Activated naive CD8-positive, alpha-beta T cell (primary cell): ENCODE measurements around the gene PGBD2.
"Not testable (repeated sequence)": the region's sequence is repeated elsewhere in the genome, so short reads cannot be mapped to it uniquely, and the experiment has no call there.

Experiments used
- H3K27ac Mint-ChIP-seq: one replicate; pipeline ENCODE4 v1.8.0; 2021; ENCODE audit warnings: mixed read lengths
- H3K27me3 Mint-ChIP-seq: one replicate; pipeline ENCODE4 v1.8.0; 2021; ENCODE audit warnings: mixed read lengths
- H3K36me3 Mint-ChIP-seq: one replicate; pipeline ENCODE4 v1.8.0; 2021; ENCODE audit warnings: mixed read lengths
- H3K4me1 Mint-ChIP-seq: one replicate; pipeline ENCODE4 v1.8.0; 2021; ENCODE audit warnings: low read depth, mixed read lengths
- H3K4me3 Mint-ChIP-seq: one replicate; pipeline ENCODE4 v1.8.0; 2021; ENCODE audit warnings: mild to moderate bottlenecking, mixed read lengths
- H3K9me3 Mint-ChIP-seq: one replicate; pipeline ENCODE4 v1.8.0; 2021; ENCODE audit warnings: low read depth, mixed read lengths

PGBD2 gene

GRCh38 chr1:248905662-248906008 is 400 bp upstream of the PGBD2 start:
- no peaks in the 10 kb centered on the region for H3K27me3 Mint-ChIP-seq
- H3K4me1 Mint-ChIP-seq: peaks cover 35% of the 10 kb centered on the region
- peak overlapping the region; percentile 95 for H3K4me3 Mint-ChIP-seq
- H3K27ac Mint-ChIP-seq: peak overlapping the region; percentile 98
- no peaks in the 10 kb centered on the region for H3K9me3 Mint-ChIP-seq
- no peaks in the 10 kb centered on the region for H3K36me3 Mint-ChIP-seq

DNA sequence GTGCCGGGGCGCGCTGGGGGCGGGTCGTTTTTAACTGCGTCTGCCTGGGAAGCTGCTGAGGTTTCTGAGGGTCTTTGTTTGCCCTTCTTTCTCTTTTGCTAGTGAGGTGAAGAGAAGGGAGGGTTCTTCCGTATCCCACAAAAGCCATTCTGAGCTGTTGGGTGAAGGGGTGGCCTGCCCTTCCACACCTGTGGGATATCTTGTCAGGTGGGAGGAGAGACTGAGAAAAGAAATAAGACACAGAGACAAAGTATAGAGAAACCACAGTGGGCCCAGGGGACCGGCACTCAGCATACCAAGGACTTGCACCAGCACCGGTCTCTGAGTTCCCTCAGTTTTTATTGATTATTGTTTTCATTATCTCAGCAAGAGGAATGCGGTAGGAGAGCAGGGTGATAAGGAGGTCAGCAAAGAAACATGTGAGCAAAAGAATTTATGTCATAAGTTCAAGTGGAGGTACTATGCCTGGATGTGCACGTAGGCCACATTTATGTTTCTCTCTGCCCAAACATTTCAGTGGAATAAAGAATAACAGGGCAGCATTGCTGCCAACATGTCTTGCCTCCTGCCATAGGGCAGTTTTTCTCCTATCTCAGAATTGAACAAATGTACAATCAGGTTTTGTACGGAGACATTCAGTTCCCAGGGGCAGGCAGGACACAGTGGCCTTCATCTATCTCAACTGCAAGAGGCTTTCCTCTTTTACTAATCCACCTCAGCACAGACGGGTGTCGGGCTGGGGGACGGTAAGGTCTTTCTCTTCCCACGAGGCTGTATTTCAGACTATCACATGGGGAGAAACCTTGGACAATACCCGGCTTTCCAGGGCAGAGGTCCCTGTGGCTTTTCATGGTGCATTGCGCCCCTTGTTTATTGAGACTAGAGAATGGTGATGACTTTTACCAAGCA is 972 bp downstream of the PGBD2 start:
- Mint-ChIP-seq H3K4me1 (peaks cover 35% of the 10 kb centered on the region), H3K4me3 (peak overlapping the region; percentile 95), H3K27ac (peak overlapping the region; percentile 93), H3K36me3 (no peaks in the 10 kb centered on the region), H3K27me3 (no peaks in the 10 kb centered on the region), H3K9me3 (no peaks in the 10 kb centered on the region)

GRCh38 chr1:248910761-248911160 is 4.7 kb downstream of the PGBD2 start:
- Mint-ChIP-seq H3K27ac (no peak overlapping the region), H3K9me3 (no peaks in the 10 kb centered on the region), H3K27me3 (no peaks in the 10 kb centered on the region), H3K4me3 (no peak overlapping the region), H3K36me3 (peaks cover 7% of the 10 kb centered on the region), H3K4me1 (peaks cover 42% of the 10 kb centered on the region)

DNA sequence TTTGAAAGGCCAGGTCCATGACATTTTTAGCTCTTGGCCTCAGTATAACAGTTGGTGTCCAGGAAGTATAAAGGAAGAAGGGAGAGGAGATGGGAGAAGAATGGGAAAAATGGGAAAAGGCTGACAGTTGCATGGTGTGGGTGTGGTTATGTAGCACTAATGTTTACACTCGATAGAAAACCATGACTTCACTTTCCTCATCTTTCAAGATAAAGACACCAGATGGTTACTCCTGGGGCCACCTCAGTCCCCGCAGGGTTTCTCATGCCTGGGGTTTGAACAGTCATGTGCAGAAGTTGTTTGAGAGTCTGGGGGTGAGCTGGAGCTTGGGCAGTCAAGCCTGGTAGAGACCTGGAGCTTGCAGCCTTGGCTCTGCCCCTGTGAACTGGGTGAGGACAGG is 7.9 kb downstream of the PGBD2 start:
- H3K27ac Mint-ChIP-seq: no peak overlapping the region
- peaks cover 17% of the 10 kb centered on the region for H3K4me1 Mint-ChIP-seq
- no peaks in the 10 kb centered on the region for H3K27me3 Mint-ChIP-seq
- H3K9me3 Mint-ChIP-seq: no peaks in the 10 kb centered on the region
- no peak overlapping the region for H3K4me3 Mint-ChIP-seq
- H3K36me3 Mint-ChIP-seq: peaks cover 10% of the 10 kb centered on the region

DNA sequence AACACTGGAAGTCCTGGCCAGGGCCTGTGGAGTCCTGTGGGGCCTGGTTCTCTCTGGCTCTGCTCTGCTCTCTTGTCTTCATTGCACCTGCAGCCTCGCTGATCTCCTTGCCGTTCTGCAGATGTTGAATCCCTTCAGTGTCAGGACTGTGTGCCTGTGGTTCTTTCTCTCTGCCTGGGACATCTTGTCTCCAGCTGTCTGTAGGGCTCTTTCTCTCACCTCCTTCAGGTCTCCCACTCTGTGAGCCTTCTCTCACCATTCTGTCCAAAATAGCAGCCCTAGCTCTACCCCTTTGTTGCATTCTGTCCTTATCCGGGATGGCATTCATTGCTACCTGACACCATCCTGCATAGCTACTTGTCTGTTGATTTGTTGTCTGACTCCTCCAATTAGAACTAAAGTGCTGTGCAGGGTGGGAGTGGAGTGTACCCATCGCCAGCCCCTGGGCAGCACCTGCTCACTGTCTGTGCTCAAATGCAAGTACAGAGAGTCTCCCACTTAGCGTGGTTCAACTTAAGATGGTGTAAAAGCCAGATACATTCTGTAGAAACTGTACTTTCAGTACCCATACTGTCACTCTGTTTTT is 8.9 kb downstream of the PGBD2 start:
- Mint-ChIP-seq H3K4me1 (peaks cover 10% of the 10 kb centered on the region), H3K27me3 (no peaks in the 10 kb centered on the region), H3K36me3 (peaks cover 17% of the 10 kb centered on the region), H3K27ac (no peak overlapping the region), H3K4me3 (no peak overlapping the region), H3K9me3 (no peaks in the 10 kb centered on the region)

GRCh38 chr1:248918131-248918530 is 12.1 kb downstream of the PGBD2 start:
- H3K27me3 Mint-ChIP-seq: no peaks in the 10 kb centered on the region
- H3K4me1 Mint-ChIP-seq: peaks cover 16% of the 10 kb centered on the region
- no peak overlapping the region for H3K4me3 Mint-ChIP-seq
- no peaks in the 10 kb centered on the region for H3K9me3 Mint-ChIP-seq
- no peak overlapping the region for H3K27ac Mint-ChIP-seq
- H3K36me3 Mint-ChIP-seq: peaks cover 30% of the 10 kb centered on the region

DNA sequence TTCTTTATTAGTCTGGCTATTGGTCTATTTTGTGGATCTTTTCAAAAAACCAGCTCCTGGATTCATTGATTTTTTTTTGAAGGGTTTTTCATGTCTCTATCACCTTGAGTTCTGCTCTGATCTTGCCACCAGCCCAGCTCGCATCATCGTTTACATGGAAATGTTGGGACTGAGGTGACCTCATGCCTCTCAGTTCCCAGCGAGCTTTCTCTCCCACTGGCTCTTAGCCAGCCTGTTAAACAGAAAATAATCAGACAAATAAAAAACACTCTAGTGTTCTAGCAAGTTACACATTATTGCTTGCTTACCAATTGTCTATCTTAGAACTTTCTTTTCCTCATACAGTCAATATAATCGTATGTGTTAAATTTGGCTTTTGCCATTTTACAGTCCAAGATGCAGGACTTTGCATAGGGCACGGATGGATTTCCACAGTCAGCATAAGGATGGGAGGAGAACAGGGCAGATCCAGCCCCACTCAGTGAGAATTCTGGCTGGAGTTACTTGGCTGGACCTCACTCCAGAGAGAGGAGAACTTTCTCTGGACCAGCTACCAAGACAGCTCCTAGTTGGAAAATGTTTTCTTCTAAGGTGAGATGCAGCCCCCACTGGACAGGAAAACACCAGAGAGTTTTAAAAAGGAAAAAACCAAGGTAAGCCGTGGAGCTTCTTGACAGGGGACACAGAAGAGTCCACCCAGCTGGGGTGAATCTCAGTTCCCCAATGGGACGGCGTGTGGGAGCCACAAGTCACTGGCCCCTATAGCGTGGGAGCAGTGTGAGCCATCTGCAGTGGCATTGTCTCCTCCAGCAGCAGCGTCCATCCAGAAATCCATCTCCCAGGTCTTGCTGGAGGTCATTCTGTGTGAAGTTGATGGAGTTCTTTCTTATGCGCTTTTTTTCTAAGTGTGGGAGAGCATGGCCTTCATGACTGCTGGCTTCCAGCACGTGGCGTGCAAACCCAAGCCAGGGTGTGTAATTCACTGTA is 17.6 kb downstream of the PGBD2 start:
- H3K4me3 Mint-ChIP-seq: no peak overlapping the region
- H3K27me3 Mint-ChIP-seq: no peaks in the 10 kb centered on the region
- H3K4me1 Mint-ChIP-seq: peaks cover 22% of the 10 kb centered on the region
- H3K27ac Mint-ChIP-seq: no peak overlapping the region
- H3K9me3 Mint-ChIP-seq: no peaks in the 10 kb centered on the region
- H3K36me3 Mint-ChIP-seq: peaks cover 20% of the 10 kb centered on the region

DNA sequence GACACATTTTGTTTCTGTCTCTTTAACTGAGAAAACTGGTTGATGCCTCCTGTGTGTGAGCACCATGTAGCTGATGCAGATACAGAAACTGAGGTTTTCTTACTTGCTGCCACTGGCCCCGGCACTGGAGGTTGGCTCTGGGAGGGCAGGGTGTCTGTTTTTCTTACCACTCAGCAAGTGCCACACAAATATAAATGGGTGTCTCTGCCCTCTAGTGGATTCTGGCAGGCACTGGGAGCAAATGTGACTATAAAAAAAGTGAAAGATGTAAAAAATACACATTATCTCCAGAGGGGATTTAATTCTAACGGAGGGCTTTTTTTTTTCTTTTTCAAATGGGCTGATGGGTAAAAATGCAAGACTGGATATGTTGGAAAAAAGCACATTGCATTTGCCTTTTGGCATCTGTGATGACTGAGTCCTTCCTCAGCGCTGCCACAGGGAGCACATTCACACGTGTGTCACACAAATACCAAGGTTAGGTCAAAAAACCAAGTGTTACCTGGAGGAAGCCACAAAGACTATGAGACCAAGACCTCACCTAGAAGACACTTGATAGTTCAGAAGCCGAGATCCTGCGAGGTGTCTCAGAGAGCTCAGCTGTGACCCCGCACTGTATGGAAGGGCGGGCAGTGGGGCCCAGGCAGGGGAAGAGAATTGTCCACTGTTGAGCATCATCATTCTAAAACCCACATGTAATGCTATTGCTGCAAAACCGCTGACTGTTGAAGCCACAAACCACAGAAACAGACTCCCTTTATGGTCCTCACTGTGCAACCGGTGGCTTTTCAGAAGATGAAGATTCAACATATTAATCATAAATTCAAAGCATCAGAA is 18.9 kb downstream of the PGBD2 start:
- H3K9me3 Mint-ChIP-seq: no peaks in the 10 kb centered on the region
- peak overlapping the region; percentile 42 for H3K27ac Mint-ChIP-seq
- H3K27me3 Mint-ChIP-seq: no peaks in the 10 kb centered on the region
- no peak overlapping the region for H3K4me3 Mint-ChIP-seq
- H3K4me1 Mint-ChIP-seq: peaks cover 22% of the 10 kb centered on the region
- peaks cover 13% of the 10 kb centered on the region for H3K36me3 Mint-ChIP-seq

DNA sequence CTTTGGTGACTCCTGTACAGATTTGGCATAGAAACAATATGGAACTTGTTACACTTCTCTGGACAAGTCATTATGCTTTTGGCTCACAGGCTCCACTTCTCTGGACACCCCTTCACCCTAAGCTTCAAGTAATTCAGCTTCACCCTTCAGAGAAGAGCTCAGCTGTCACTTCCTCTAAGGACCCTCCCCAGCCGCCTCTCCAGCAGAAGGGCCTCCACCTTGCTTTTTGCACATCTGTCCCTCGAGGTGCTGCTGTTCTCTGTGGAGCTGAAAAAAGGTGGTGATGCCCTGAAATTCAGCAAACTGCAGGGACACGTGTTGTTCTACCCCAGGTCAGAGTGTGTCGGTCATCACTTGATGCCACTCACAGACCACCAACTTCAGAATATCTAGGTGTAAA is 19.8 kb downstream of the PGBD2 start:
- not testable (repeated sequence) for H3K27ac Mint-ChIP-seq, H3K4me3 Mint-ChIP-seq, H3K9me3 Mint-ChIP-seq, H3K36me3 Mint-ChIP-seq, H3K27me3 Mint-ChIP-seq
- H3K4me1 Mint-ChIP-seq: peaks cover 22% of the 10 kb centered on the region

- Mint-ChIP-seq H3K27ac (no peak overlapping the region), H3K36me3 (peaks cover 5% of the 10 kb centered on the region), H3K4me3 (no peak overlapping the region), H3K4me1 (peaks cover 16% of the 10 kb centered on the region), H3K9me3 (no peaks in the 10 kb centered on the region), H3K27me3 (no peaks in the 10 kb centered on the region)
These were observed 20.6 kb downstream of the PGBD2 start for GRCh38 chr1:248926401-248927182.

DNA sequence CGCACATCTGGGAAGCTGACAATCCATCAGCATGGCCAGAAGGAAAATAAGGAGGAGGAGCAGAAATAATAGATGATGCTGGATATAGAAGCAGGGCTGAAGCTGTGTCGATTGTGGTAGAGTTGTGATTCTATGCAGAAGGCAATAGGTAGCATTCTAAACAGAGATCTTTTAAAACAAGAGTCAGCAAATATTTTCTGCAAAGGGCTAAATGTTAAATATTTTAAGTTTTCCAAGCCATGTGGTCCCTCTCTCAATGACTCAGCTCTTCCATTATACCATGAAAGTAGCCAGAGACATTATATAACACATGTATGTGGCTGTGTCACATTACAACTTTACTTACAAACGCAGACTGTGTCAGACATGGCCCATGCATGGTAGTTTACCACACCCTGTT is 21.2 kb downstream of the PGBD2 start:
- not testable (repeated sequence) for H3K9me3 Mint-ChIP-seq, H3K27ac Mint-ChIP-seq, H3K4me3 Mint-ChIP-seq, H3K36me3 Mint-ChIP-seq, H3K27me3 Mint-ChIP-seq
- peaks cover 14% of the 10 kb centered on the region for H3K4me1 Mint-ChIP-seq

- not testable (repeated sequence) for H3K27me3 Mint-ChIP-seq, H3K36me3 Mint-ChIP-seq, H3K27ac Mint-ChIP-seq, H3K9me3 Mint-ChIP-seq, H3K4me3 Mint-ChIP-seq
- peaks cover 14% of the 10 kb centered on the region for H3K4me1 Mint-ChIP-seq
These were observed 22.1 kb downstream of the PGBD2 start for GRCh38 chr1:248928122-248928521.

DNA sequence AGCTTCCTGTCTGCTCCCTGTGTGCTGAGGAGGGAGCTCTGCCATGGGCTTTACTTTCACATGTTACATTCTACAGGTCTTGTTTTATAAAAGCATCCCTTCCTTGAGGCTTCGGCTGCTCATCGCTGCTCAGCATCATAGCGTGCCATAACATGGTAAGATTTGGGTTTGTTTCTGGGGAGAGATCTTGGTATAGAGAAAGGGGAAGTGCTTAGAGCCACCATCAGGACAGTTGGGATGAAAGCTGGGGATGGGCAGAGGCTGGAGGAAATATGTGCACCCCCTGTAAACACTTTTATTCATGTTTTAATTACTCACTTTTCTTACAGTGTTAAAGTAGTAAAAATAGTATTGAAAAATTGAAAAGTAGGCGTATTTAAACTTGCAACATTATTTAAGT is 24.0 kb downstream of the PGBD2 start:
- not testable (repeated sequence) for H3K4me1 Mint-ChIP-seq, H3K9me3 Mint-ChIP-seq, H3K36me3 Mint-ChIP-seq, H3K27ac Mint-ChIP-seq, H3K27me3 Mint-ChIP-seq, H3K4me3 Mint-ChIP-seq
